GM21447 (cell line): ENCODE data around the gene ZNF337.
"Not testable (repeated sequence)": the region's sequence is repeated elsewhere in the genome, so short reads cannot be mapped to it uniquely, and the experiment has no call there.

Experiments
- ATAC-seq: cut with Tn5 transposase; IDR thresholded peaks from one replicate; pipeline ENCODE4 v1.9.1; 2021; ENCODE audit not compliant: unreplicated experiment

Gene ZNF337

GRCh38 chr20:25695532-25696370, 902 bp downstream of the ZNF337 start:
- ATAC-seq, result peak; percentile 1

GRCh38 chr20:25692499-25692898, 4.2 kb downstream of the ZNF337 start:
- ATAC-seq, result peak; percentile 18

GRCh38 chr20:25690427-25690826, 6.2 kb downstream of the ZNF337 start:
- ATAC-seq, result no peak

GRCh38 chr20:25686081-25687067, 10.3 kb downstream of the ZNF337 start:
- ATAC-seq, result no peak

GRCh38 chr20:25685276-25686080, 11.2 kb downstream of the ZNF337 start:
- ATAC-seq, result peak; percentile 93

GRCh38 chr20:25683826-25684225, 12.8 kb downstream of the ZNF337 start:
- ATAC-seq, result not testable (repeated sequence)

- ATAC-seq, result no peak
These were observed 13.6 kb downstream of the ZNF337 start for GRCh38 chr20:25683050-25683449.

GRCh38 chr20:25676164-25676809, 20.4 kb downstream of the ZNF337 start:
- ATAC-seq, result no peak

GRCh38 chr20:25675161-25675560, 21.5 kb downstream of the ZNF337 start:
- ATAC-seq, result no peak

GRCh38 chr20:25672659-25673235, 23.9 kb downstream of the ZNF337 start:
- ATAC-seq, result no peak

- ATAC-seq, result no peak
These were observed 26.7 kb downstream of the ZNF337 start for GRCh38 chr20:25669826-25670422.

- ATAC-seq, result no peak
These were observed 28.2 kb downstream of the ZNF337 start for GRCh38 chr20:25668446-25668845.

- ATAC-seq, result no peak
These were observed 36.7 kb downstream of the ZNF337 start for GRCh38 chr20:25659999-25660398.

GRCh38 chr20:25654487-25654886, 42.2 kb downstream of the ZNF337 start:
- ATAC-seq, result no peak

GRCh38 chr20:25652866-25653265, 43.8 kb downstream of the ZNF337 start:
- ATAC-seq, result not testable (repeated sequence)

- ATAC-seq, result no peak
These were observed 51.8 kb downstream of the ZNF337 start for GRCh38 chr20:25644814-25645213.

GRCh38 chr20:25643716-25644115, 52.9 kb downstream of the ZNF337 start:
- ATAC-seq, result no peak

GRCh38 chr20:25637247-25637646, 59.4 kb downstream of the ZNF337 start:
- no peak for ATAC-seq

GRCh38 chr20:25632940-25633790, 63.5 kb downstream of the ZNF337 start:
- no peak for ATAC-seq
